Peyer's patch (tissue), 4 donors: Measurements from ENCODE around the gene ARPC1A.

Experiments used
- CTCF ChIP-seq, 6 experiments: fragments of 450-650 bp in 4 of 6; fragments of 200-600 bp in 2 of 6; sonication (generic) in 1 of 6; IDR thresholded peaks; one replicate each; pipeline ENCODE4 v1.5.1; 2017 to 2019; ENCODE audit warnings: antibody characterized with exemption in 6 of 6, mild to moderate bottlenecking in 3 of 6, moderate library complexity in 1 of 6
- POLR2A ChIP-seq, 2 donors: fragments of 450-650 bp; IDR thresholded peaks; one replicate each; pipeline ENCODE4 v1.5.1; 2017; ENCODE audit warnings: antibody characterized with exemption in 2 of 2, mild to moderate bottlenecking in 2 of 2, moderate library complexity in 2 of 2

- TF ChIP-seq POLR2A (IDR thresholded peaks at IDR 0.05) (no peak), CTCF (IDR thresholded peaks at IDR 0.05) (no peak)
Measured at GRCh38 chr7:99380823-99381663, 55.3 kb downstream of the ARPC1A start.
